GM19463 (cell line): ENCODE data around the gene ZNF562.
"Not testable (repeated sequence)": the region's sequence is repeated elsewhere in the genome, so short reads cannot be mapped to it uniquely, and the experiment has no call there.

ENCODE experiments used
- ATAC-seq: cut with Tn5 transposase; IDR thresholded peaks from one replicate; pipeline ENCODE4 v1.9.1; 2021; ENCODE audit warnings: mild to moderate bottlenecking, moderate library complexity; ENCODE audit not compliant: unreplicated experiment

The ZNF562 gene

GRCh38 chr19:9674663-9675357, at the start of gene ZNF562:
ZNF562 (minus strand) TSS chr19:9675100; CDS start chr19:9660744, 14,356 bp downstream.
- peak; percentile 82 for ATAC-seq

GRCh38 chr19:9724157-9724556, 49.3 kb upstream of the ZNF562 start:
- no peak for ATAC-seq

- no peak for ATAC-seq
Measured at GRCh38 chr19:9721861-9722260, 47.0 kb upstream of the ZNF562 start.

GRCh38 chr19:9720541-9720940, 45.6 kb upstream of the ZNF562 start:
- ATAC-seq, result no peak

GRCh38 chr19:9711815-9712214, 36.9 kb upstream of the ZNF562 start:
- ATAC-seq, result no peak

GRCh38 chr19:9709305-9709704, 34.4 kb upstream of the ZNF562 start:
- no peak for ATAC-seq

GRCh38 chr19:9705836-9706235, 30.9 kb upstream of the ZNF562 start:
- ATAC-seq, result no peak

- ATAC-seq, result no peak
Measured at GRCh38 chr19:9702186-9702585, 27.3 kb upstream of the ZNF562 start.

- ATAC-seq, result no peak
Measured at GRCh38 chr19:9700229-9700981, 25.5 kb upstream of the ZNF562 start.

GRCh38 chr19:9690301-9690700, 15.4 kb upstream of the ZNF562 start:
- not testable (repeated sequence) for ATAC-seq

- ATAC-seq, result not testable (repeated sequence)
Measured at GRCh38 chr19:9679996-9680395, 5.1 kb upstream of the ZNF562 start.

- peak; percentile 32 for ATAC-seq
Measured at GRCh38 chr19:9675358-9675901, 530 bp upstream of the ZNF562 start.

GRCh38 chr19:9673912-9674662, 813 bp downstream of the ZNF562 start:
- no peak for ATAC-seq

GRCh38 chr19:9672893-9673292, 2.0 kb downstream of the ZNF562 start:
- ATAC-seq, result no peak

- ATAC-seq, result no peak
Measured at GRCh38 chr19:9671655-9672054, 3.2 kb downstream of the ZNF562 start.

GRCh38 chr19:9668544-9668943, 6.4 kb downstream of the ZNF562 start:
- ATAC-seq, result no peak

- ATAC-seq, result no peak
Measured at GRCh38 chr19:9667898-9668297, 7.0 kb downstream of the ZNF562 start.

- no peak for ATAC-seq
Measured at GRCh38 chr19:9658769-9659168, 16.1 kb downstream of the ZNF562 start.

- ATAC-seq, result not testable (repeated sequence)
Measured at GRCh38 chr19:9653066-9653555, 21.8 kb downstream of the ZNF562 start.

GRCh38 chr19:9651464-9651863, 23.4 kb downstream of the ZNF562 start:
- ATAC-seq, result not testable (repeated sequence)

- no peak for ATAC-seq
Measured at GRCh38 chr19:9650345-9650744, 24.6 kb downstream of the ZNF562 start.
